BE2C (cell line): ENCODE results near the gene NCR3LG1.

ENCODE experiments used
- DNase-seq: peaks from one replicate; pipeline ENCODE4 v3.0.0-alpha.2; 2020
- H3K27me3 ChIP-seq: fragments of 250-450 bp; sonication (Bioruptor Pico); 2 replicates; pipeline ENCODE4 v1.5.1; 2020; ENCODE audit warnings: mild to moderate bottlenecking
- H3K36me3 ChIP-seq: fragments of 250-450 bp; sonication (Bioruptor Pico); 2 replicates; pipeline ENCODE4 v1.5.1; 2020; ENCODE audit warnings: mild to moderate bottlenecking
- H3K4me1 ChIP-seq: fragments of 250-450 bp; sonication (Bioruptor Pico); 2 replicates; pipeline ENCODE4 v1.5.1; 2020
- H3K4me3 ChIP-seq: 2 replicates; pipeline ENCODE4 v1.5.1; 2011; ENCODE audit warnings: low read depth, low read length
- H3K9me3 ChIP-seq: fragments of 250-450 bp; sonication (Bioruptor Pico); 2 replicates; pipeline ENCODE4 v1.5.1; 2020
- TF ChIP-seq, protein P1 (sequence below): IDR thresholded peaks from 2 replicates; pipeline ENCODE4 v1.5.1; 2012; ENCODE audit warnings: mild to moderate bottlenecking, low read depth, low read length

The NCR3LG1 gene

GRCh38 chr11:17410606-17411379, 59.2 kb downstream of the NCR3LG1 start:
- no peak for DNase-seq
- Histone ChIP-seq H3K4me3 (no peak overlapping the region), H3K36me3 (no peaks in the 10 kb centered on the region), H3K27me3 (no peaks in the 10 kb centered on the region), H3K9me3 (no peaks in the 10 kb centered on the region), H3K4me1 (no peaks in the 10 kb centered on the region)
- TF ChIP-seq, protein P1, sequence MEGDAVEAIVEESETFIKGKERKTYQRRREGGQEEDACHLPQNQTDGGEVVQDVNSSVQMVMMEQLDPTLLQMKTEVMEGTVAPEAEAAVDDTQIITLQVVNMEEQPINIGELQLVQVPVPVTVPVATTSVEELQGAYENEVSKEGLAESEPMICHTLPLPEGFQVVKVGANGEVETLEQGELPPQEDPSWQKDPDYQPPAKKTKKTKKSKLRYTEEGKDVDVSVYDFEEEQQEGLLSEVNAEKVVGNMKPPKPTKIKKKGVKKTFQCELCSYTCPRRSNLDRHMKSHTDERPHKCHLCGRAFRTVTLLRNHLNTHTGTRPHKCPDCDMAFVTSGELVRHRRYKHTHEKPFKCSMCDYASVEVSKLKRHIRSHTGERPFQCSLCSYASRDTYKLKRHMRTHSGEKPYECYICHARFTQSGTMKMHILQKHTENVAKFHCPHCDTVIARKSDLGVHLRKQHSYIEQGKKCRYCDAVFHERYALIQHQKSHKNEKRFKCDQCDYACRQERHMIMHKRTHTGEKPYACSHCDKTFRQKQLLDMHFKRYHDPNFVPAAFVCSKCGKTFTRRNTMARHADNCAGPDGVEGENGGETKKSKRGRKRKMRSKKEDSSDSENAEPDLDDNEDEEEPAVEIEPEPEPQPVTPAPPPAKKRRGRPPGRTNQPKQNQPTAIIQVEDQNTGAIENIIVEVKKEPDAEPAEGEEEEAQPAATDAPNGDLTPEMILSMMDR: no peak

- no peaks in the 10 kb centered on the region for H3K4me1 ChIP-seq
- TF ChIP-seq, protein P1: no peak
- no peaks in the 10 kb centered on the region for H3K9me3 ChIP-seq
- no peak overlapping the region for H3K4me3 ChIP-seq
- no peaks in the 10 kb centered on the region for H3K36me3 ChIP-seq
- H3K27me3 ChIP-seq: no peaks in the 10 kb centered on the region
- DNase-seq: no peak
Observed at GRCh38 chr11:17411418-17411817, 59.8 kb downstream of the NCR3LG1 start.

DNA sequence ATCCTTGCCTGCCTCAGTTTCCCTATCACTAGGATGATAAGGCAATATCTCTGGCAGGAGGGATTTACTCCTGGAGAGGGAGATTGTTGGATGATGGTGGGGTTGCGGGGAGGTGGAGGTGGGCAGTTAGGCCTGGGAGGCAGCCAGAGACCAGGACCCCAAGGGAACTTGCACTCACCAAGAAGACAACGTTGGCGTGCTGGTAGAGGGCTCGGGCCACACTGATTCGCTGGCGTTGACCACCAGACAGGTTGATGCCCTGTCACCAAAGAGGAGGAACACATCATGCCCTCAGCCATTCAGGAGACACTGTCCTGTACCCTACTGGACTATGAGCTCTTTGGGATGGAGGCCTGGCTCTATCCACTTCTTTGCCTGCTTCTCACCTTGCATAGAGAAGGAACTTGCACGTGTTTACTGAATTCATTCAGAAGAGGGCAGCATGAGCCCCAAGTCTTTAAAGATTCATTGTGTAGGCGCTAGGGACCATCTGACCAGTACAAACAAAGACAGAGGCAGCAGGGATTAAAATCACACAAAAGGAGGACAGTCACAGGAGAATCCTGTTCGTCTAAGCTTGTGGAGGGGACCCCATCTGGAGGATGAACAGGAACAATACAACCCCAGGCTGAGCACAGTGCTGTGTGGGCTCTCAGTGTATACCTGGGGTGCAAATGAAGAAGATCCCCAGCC, 61.0 kb downstream of the NCR3LG1 start:
- TF ChIP-seq, protein P1: no peak
- no peaks in the 10 kb centered on the region for H3K9me3 ChIP-seq
- no peaks in the 10 kb centered on the region for H3K27me3 ChIP-seq
- no peaks in the 10 kb centered on the region for H3K4me1 ChIP-seq
- no peak for DNase-seq
- no peaks in the 10 kb centered on the region for H3K36me3 ChIP-seq
- H3K4me3 ChIP-seq: no peak overlapping the region

DNA sequence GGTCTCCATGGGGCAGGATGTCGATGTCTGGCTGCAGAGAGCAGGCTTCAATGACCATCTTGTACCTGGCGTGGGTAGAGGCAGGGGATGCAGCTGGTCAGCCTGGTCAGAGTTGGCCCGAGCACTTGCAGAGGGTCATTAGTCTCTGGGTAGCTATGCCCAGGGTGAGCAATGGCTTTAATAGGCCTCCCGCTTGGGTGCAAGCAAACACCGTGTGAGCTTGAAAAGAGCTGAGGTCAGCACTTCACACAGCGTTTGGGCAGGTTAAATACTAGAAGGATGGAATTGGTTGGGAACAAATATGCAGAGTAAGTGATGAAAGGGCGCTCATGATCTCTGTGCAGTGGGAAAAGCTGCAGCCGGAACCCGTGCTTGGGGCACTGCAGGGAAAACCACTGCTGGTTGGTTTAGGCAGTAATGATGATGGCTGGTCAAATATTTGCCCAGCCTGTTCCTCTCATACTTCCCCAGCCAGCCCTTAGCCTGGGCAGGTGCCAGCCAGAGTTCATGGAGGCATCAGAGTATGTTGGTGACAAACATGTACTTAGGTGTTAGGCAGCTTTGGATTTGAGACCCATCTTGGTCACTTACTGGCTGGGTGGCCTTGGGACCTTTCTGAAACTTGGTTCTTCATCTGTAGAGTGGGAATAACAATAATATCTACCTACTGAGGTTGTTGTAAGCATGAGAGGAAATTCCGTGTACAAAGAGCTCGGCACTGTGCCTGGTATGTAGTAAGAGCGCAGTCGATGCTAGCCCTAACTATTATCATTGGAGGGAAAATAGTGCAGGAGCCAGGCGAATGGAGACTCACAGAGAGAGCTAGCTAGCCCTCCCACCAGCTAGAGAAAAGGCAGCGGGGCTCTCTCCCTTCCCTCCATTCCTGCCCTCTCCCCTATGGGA, 62.1 kb downstream of the NCR3LG1 start:
- Histone ChIP-seq H3K9me3 (no peaks in the 10 kb centered on the region), H3K36me3 (no peaks in the 10 kb centered on the region), H3K27me3 (no peaks in the 10 kb centered on the region), H3K4me1 (no peaks in the 10 kb centered on the region), H3K4me3 (no peak overlapping the region)
- TF ChIP-seq, protein P1: no peak
- no peak for DNase-seq

DNA sequence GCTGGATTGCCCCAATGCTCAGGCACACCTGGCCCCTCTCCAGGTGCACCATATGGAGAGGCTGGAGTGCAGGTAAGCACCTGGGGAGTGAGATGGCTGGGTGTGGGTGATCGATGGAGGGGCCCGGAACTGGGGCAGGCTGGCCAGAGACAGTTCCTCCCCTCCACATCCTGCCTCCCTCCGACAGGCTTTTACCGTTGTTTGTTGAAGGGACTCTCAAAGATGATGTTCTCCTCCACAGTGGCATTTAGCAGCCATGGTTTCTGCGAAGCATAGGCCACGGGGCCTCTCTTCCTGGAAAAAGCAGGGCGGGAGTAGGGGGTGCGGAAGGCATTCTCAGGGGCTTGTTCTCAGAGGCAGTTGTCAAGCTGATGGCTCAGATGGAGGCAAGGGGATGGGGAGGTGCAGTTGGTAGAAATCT, 62.7 kb downstream of the NCR3LG1 start:
- H3K27me3 ChIP-seq: no peaks in the 10 kb centered on the region
- no peaks in the 10 kb centered on the region for H3K4me1 ChIP-seq
- no peaks in the 10 kb centered on the region for H3K36me3 ChIP-seq
- TF ChIP-seq, protein P1: no peak
- DNase-seq: no peak
- no peaks in the 10 kb centered on the region for H3K9me3 ChIP-seq
- no peak overlapping the region for H3K4me3 ChIP-seq
